GM19035 (cell line): ENCODE results near the gene TNFAIP8L3.
"Not testable (repeated sequence)": the region's sequence is repeated elsewhere in the genome, so short reads cannot be mapped to it uniquely, and the experiment has no call there.

ENCODE experiments used
- ATAC-seq: cut with Tn5 transposase; IDR thresholded peaks from one replicate; pipeline ENCODE4 v1.9.1; 2021; ENCODE audit not compliant: unreplicated experiment

Gene TNFAIP8L3

GRCh38 chr15:51062736-51063135 is 32.0 kb downstream of the TNFAIP8L3 start:
- no peak for ATAC-seq

GRCh38 chr15:51060030-51060673 is 34.6 kb downstream of the TNFAIP8L3 start:
- no peak for ATAC-seq

GRCh38 chr15:51054535-51054934 is 40.2 kb downstream of the TNFAIP8L3 start:
- ATAC-seq: no peak

- no peak for ATAC-seq
These were observed 41.1 kb downstream of the TNFAIP8L3 start for GRCh38 chr15:51053571-51053970.

GRCh38 chr15:51051776-51052175 is 42.9 kb downstream of the TNFAIP8L3 start:
- no peak for ATAC-seq

- no peak for ATAC-seq
These were observed 45.6 kb downstream of the TNFAIP8L3 start for GRCh38 chr15:51049081-51049480.

- ATAC-seq: no peak
These were observed 46.4 kb downstream of the TNFAIP8L3 start for GRCh38 chr15:51048308-51048707.

- ATAC-seq: no peak
These were observed 47.8 kb downstream of the TNFAIP8L3 start for GRCh38 chr15:51046799-51047449.

GRCh38 chr15:51046016-51046415 is 48.7 kb downstream of the TNFAIP8L3 start:
- ATAC-seq: no peak

- ATAC-seq: no peak
These were observed 50.5 kb downstream of the TNFAIP8L3 start for GRCh38 chr15:51044037-51044727.

GRCh38 chr15:51038974-51039319 is 55.8 kb downstream of the TNFAIP8L3 start:
- ATAC-seq: no peak

GRCh38 chr15:51038162-51038973 is 56.3 kb downstream of the TNFAIP8L3 start:
- ATAC-seq: no peak

GRCh38 chr15:51037474-51037873 is 57.2 kb downstream of the TNFAIP8L3 start:
- not testable (repeated sequence) for ATAC-seq

GRCh38 chr15:51030649-51031316 is 63.9 kb downstream of the TNFAIP8L3 start:
- no peak for ATAC-seq

- no peak for ATAC-seq
These were observed 69.3 kb downstream of the TNFAIP8L3 start for GRCh38 chr15:51025454-51025846.

- no peak for ATAC-seq
These were observed 69.8 kb downstream of the TNFAIP8L3 start for GRCh38 chr15:51024735-51025453.

- ATAC-seq: no peak
These were observed 71.2 kb downstream of the TNFAIP8L3 start for GRCh38 chr15:51023499-51023898.

- ATAC-seq: no peak
These were observed 72.5 kb downstream of the TNFAIP8L3 start for GRCh38 chr15:51022206-51022605.

- no peak for ATAC-seq
These were observed 78.1 kb downstream of the TNFAIP8L3 start for GRCh38 chr15:51016615-51017014.

GRCh38 chr15:51011212-51011611 is 83.5 kb downstream of the TNFAIP8L3 start:
- no peak for ATAC-seq
